HEK293T (cell line): Measurements from ENCODE around the gene GLIPR2.

Source experiments
- ELF4 ChIP-seq: fragments of 450-650 bp; IDR thresholded peaks from 2 replicates; pipeline ENCODE4 v1.6.1; 2017; ENCODE audit warnings: antibody characterized with exemption
- FOXK2 ChIP-seq: fragments of 450-650 bp; IDR thresholded peaks from 2 replicates; pipeline ENCODE4 v1.6.1; 2016; ENCODE audit warnings: mild to moderate bottlenecking
- FOXM1 ChIP-seq: fragments of 450-650 bp; IDR thresholded peaks from 2 replicates; pipeline ENCODE4 v1.6.1; 2017; ENCODE audit warnings: mild to moderate bottlenecking, borderline replicate concordance
- L3MBTL2 ChIP-seq: fragments of 450-650 bp; conservative IDR thresholded peaks from 2 replicates; pipeline ENCODE4 v1.6.1; 2016; ENCODE audit warnings: mild to moderate bottlenecking
- NFRKB ChIP-seq: fragments of 450-650 bp; IDR thresholded peaks from 2 replicates; pipeline ENCODE4 v1.6.1; 2016; ENCODE audit warnings: mild to moderate bottlenecking, moderate library complexity
- SP1 ChIP-seq: fragments of 450-650 bp; IDR thresholded peaks from 2 replicates; pipeline ENCODE4 v1.6.1; 2017
- SUZ12 ChIP-seq: fragments of 450-650 bp; IDR thresholded peaks from 2 replicates; pipeline ENCODE4 v1.6.1; 2016; ENCODE audit warnings: mild to moderate bottlenecking
- TARDBP ChIP-seq: fragments of 450-650 bp; IDR thresholded peaks from 2 replicates; pipeline ENCODE4 v1.6.1; 2016

- TF ChIP-seq L3MBTL2 (no peak), NFRKB (no peak), TARDBP (no peak), SP1 (no peak), SUZ12 (no peak), FOXK2 (no peak), FOXM1 (no peak), ELF4 (no peak)
Observed at GRCh38 chr9:36126016-36126730, 10.4 kb upstream of the GLIPR2 start.
